G401.6 (cell line): ENCODE measurements around the gene SRRM3.
"Not testable (repeated sequence)": the region's sequence is repeated elsewhere in the genome, so short reads cannot be mapped to it uniquely, and the experiment has no call there.

Source experiments
- FAIRE-seq: peaks from 2 replicates; lab custom pipeline; 2012; peaks lifted over from hg19 to GRCh38; lab: Jason Lieb, UNC

SRRM3 gene

DNA sequence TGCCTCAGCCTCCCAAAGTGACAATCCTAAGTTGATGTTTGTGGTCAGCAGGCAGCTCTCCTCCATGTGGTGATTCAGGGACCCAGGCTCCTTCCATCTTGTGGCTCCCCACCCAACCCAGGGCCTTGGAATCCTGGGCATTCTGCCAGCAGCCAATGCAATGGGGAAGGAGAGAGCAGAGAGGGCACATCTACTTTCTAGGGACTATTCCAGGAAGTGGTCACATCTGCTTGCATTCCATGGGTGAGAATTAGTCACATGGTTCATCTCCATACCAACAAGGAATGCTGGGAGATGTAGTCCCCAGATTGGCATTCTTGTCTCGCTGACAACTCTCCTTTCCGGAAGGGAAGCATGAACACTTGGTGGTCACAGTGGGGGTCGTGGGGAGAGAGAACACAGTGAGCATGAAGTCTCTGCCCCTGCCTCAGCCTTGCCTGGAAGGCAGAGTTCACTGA is 9.9 kb upstream of the SRRM3 start:
- no peak for FAIRE-seq

DNA sequence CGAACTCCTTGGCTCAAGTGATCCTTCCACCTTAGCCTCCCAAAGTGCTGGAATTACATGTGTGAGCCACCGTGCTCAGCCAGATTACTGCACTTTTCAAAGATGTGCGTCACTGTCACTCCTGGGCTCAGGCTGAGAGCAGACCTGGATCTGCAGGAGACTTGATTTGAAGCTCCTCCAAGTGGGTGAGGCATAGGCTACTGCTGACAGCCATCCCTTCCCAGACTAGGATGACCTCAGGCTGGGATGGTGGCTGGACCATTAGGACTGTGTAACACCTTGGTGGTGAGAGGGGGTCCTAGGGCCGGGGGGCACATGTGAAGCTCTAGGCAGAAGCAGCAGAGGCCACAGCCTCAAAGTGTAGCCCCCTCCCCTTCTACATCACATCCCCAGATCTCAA is 8.2 kb upstream of the SRRM3 start:
- FAIRE-seq, result no peak

DNA sequence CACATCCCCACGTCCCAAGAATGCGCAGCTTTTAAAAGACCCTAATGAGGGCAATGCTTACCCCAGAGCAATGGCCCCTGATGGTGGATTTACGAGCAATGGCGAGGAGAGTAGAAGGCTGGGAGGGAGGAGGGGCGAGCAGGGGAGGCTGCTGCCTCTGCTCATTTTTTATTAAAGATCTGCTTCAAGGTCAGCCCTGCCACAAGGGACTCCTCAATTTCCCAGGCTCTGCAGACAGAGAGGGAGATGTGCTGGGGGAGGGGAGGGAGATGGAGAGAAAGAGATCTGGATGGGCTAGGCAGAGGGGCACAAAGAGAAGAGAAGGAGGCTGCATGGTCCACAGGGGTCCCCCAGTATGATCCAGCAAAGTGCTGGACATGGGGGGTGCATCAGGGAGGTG is 7.8 kb upstream of the SRRM3 start:
- FAIRE-seq, result no peak

- no peak for FAIRE-seq
Measured at GRCh38 chr7:76196786-76197185, 4.9 kb upstream of the SRRM3 start.

DNA sequence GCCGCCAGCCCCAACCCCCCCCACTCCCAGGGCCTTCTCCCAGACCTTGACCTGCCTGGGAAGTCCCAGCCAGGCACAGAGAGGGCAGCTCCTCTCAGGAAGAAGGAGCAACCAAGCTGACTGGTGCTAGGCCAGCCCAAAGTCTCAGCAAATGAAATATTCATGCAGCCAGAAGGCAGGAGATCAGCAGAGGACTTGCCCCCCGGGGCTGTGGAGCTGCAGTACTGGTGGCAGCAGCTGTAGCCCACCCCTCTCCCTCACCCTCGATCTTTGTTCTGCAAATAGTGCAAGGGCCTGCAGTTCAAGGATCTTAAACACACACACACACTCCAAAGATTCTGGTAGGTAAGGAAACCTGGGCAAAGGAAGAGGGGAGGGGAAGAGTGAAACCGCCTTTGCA is 3.5 kb upstream of the SRRM3 start:
- FAIRE-seq, result no peak

DNA sequence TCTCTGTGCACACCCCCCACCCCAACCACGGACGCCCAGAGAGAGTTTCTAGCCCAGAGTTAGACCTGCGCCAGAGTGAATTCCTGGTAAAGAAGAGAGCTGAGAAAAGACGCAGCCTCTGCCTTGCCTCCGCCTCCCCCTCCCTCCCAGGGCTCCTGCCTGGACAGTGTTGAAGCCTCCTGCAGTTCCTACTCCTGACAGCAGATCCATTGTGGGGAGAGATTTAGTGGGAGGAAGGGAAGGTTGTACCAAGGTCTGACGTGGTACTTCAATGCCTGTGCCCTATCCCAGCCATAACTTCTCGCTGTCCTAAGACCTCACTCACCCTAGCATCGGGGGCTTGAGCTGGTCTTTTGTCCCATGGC is 952 bp downstream of the SRRM3 start:
- no peak for FAIRE-seq

DNA sequence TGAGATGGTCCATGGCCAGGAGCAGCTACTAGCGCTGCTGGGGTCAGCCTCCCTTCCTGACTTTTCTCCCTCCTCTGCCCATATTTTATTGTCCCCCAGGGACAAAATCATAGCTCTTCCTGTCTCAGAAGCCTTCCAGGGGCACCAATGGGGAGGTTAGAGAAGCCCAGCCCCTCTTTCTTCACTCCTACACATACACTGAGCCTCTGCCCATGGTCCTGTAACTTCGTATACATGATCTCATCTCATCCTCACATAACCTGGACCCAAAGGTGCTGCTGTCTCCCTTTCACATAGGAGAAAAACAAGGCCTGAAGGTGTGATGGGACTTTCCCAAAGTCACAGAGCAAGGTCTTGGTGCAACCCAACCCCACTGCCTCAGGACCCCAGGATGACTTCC is 2.5 kb downstream of the SRRM3 start:
- FAIRE-seq, result no peak

DNA sequence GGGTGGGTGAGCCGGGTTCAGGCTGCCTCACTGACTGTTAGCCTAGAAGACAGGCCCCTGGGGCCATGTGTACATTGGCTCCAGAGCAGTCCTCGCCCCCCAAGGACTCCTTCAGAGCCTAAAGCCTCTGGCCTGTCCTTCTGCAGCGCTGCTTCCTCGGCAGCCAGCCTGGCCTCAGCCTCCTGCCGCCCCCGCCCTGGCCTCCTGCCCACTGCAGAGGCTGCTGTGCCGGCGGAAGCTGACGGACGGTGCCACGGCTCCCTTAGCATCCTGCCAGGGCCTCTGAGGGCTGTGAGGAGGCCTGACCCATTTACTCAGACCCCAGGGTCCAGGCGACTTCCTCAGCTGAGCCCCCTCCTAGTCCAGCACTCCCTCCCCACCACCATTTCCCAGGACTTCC is 4.9 kb downstream of the SRRM3 start:
- no peak for FAIRE-seq

GRCh38 chr7:76209310-76209709 is 7.6 kb downstream of the SRRM3 start:
- FAIRE-seq, result no peak

DNA sequence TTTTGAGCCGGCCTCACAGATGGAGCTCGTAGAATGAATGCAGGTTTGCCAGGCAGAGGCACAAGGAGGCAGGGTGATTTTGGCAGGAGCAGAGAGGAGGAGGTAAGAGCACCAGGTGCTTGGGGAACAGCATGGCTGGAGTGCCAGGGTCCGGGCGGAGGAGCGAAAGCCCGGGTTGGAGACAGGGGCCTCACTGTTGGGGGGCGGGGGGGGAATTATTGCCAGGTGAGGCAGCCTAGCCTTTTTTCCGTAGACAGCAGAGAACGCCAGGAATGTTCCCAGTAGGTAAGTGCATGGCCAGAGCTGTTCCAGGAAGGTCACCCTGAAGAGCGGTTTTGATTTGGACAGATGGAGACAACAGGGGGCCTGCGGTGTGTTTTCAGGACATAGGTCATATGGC is 9.5 kb downstream of the SRRM3 start:
- FAIRE-seq, result no peak

GRCh38 chr7:76215349-76215748 is 13.7 kb downstream of the SRRM3 start:
- FAIRE-seq, result not testable (repeated sequence)

- FAIRE-seq, result no peak
Measured at GRCh38 chr7:76216381-76217082, 14.8 kb downstream of the SRRM3 start.

DNA sequence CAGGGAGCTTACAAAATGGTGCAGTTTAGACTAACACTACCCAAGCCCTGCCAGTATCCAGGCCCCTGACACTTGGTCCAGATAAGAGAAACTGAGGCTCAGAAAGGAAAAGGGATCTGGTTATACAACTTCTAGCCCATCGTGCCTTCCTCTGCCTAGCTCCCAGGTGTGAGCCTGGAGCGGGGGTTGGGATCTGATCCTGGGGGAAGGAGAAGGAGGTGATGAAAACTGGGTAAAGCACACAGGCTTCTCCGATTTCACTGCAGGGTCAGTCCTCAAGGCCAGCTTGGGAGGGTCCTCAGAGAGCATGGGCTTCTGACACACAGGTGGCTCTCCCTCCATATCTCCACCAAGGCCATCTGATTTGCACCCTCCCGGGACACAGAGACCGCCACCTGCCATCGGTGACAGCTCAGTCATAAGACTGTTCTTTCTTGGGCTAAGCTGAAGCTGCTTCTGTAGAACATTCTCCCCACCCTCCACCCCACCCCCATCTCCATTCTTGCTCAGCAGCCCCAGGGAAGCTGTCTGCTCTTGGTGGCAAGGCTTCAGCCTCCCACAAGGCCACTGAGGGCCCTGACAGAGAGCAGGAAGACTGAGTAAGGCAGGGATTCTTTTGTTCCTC is 16.4 kb downstream of the SRRM3 start:
- FAIRE-seq, result no peak

DNA sequence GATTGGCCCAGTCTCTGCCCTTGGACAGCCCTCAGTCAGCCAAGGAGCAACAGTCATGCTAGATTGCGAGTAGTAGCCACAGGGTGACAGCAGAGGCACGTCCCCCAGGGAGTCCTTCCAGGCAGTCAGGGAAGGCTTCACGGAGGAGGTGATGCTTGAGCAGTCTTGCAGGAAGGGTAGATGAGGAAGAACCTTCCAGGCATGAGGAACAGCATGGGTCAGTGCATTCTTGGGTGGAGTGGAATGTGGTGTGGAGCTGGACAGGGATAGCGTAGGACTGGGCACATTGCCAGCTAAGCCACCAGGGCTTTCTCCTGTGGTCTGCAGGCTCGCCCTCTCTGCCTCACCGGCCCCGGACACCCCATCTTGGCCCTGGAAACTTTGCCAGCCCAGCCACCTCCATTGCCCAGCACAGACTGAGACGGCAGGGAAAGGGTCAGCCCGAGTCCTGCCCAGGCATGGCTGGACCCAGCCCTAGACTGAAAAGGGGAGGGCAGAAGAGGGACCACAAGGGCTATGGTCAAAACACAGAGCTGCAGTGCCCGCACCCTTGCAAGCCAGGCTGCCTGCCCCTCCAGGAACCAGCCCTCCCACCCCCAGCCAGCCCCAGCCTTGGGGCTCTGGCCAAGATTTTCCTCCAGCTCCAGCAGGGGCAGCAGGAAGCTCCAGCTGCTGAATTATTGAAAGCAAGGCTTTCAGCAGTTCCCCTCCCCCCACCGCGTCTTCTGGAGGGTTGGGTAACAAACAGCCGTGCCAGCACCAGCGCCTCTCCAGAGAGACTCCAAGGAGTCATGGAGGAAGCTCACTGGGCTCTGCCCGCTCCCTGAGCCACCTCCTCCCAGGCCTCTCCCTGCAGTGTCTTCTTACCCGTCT is 18.7 kb downstream of the SRRM3 start:
- no peak for FAIRE-seq

DNA sequence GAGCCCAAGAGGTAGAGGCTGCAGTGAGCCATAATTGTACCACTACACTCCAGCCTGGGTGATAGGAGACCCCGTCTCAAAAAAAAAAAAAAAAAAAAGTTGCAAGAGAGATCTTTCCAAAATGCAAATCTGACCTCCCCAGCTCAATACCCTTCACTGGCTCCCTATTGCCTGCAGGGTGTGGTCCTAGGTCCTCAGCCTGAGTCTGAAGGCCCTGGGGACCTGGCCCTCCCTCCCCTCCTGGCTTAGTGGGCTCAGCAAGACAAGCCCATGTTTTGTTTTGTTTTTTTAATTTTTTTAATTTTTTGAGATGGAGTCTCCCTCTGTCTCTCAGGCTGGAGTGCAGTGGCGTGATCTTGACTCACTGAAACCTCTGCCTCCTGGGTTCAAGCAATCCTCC is 20.6 kb downstream of the SRRM3 start:
- no peak for FAIRE-seq

- FAIRE-seq, result no peak
Measured at GRCh38 chr7:76222839-76223238, 21.1 kb downstream of the SRRM3 start.

DNA sequence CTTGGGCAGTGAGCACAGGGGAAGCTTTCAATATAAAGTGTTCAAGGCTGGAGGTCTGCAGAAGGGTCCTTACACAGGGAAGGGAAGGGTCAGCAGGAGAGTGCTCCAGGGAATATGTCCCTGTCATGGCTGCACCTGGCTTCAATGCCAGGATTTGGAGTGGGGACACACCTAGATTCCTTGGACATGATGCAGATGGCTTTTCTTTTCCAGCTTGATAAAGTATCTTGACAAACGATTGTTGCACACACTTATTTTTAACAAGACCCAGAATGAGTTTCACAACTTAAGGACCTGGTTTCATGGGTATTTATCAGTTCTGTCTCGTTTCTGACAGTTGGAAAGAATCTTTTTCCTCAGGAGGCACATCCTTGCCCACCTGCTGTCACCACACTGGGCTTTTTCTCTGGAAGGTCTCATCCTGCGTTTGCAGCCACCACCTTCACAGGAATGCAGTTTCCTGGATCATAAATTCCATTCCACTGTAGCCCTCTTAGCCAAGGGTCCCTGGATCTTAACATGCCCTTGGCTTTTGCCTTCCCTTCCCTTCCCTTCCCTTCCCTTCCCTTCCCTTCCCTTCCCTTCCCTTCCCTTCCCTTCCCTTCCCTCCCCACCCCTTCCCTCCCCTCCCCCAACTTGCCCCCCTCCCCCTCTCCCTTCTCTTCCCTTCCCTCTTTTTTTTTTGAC is 21.7 kb downstream of the SRRM3 start:
- FAIRE-seq, result no peak

DNA sequence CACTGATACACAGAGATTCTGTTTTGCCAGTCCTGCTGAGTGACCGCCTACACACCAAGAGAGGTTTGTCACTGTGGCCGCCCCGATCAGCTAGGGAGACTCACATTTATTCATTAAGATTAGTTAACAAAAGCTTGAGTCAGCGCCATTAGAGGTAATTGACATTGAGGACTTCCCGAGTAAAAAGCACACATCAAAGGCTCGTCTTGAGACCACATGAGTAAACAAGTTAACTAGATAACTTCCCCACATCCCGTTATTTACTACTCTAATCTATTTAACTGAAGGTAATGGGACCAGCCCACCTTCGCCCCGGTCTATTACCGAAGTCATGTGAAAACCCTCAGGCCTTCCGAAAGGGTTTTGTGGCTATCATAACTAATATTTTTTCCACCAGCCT is 23.0 kb downstream of the SRRM3 start:
- FAIRE-seq, result no peak

DNA sequence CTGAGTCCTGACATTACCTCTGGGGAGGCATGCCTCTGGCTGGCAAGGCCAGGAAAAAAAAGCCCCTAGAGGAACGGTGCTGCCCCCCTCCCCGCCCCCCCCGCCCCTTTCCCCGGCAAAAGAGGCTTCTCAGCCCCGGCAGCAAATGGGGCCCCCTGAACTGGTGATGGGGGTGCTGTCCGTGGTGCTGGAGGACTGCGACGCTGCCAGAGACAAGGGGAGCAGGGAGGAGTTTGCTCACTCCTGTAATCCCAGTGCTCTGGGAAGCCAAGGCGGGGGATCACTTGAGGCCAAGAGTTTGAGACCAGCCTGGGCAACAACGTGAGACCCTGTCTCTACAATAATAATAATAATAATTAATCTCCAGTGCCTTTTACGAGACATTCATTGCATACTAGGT is 23.7 kb downstream of the SRRM3 start:
- no peak for FAIRE-seq

- FAIRE-seq, result no peak
Measured at GRCh38 chr7:76225951-76226350, 24.3 kb downstream of the SRRM3 start.

- FAIRE-seq, result not testable (repeated sequence)
Measured at GRCh38 chr7:76226878-76227423, 25.3 kb downstream of the SRRM3 start.

DNA sequence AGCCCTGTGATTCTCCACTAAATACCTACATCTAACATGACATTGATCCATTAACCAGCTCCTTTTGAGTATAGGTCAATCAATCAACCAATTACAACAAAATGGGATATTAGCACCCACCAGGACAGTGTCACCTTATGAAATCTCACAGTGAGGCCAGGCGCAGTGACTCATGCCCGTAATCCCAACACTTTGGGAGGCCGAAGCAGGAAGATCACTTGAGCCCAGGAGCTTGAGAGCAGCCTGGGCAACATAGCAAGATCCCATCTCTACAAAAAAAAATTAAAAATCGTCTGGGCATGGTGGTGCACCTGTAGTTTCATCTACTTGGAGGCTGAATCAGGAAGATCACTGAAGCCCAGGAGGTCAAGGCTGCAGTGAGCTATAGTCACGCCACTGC is 28.5 kb downstream of the SRRM3 start:
- FAIRE-seq, result no peak
